HepG2 (cell line): ENCODE results near the gene TPTE. TPM values are rescaled to one million over a fixed set of nuclear protein-coding genes. Genes with fewer than 3 reads are reported as not detected.

Experiments
- ATAC-seq: fragments of 200-7000 bp; cut with Tn5 transposase; 3 replicates; pipeline ENCODE4 v1.9.1; 2020; ENCODE audit warnings: mild to moderate bottlenecking, moderate library complexity
- BruUV-seq: library from RNA; stranded (reverse); fragments of 400-500 nt; replicated peaks from 2 replicates; lab custom pipeline; 2021; lab: Mats Ljungman, UMichigan
- CTCF ChIA-PET: fragments of 300-600 bp; formaldehyde crosslinking; extraction: SDS; loops from one replicate; lab custom pipeline; 2021; ENCODE audit warnings: low total read pairs, inconsistent platforms, low intra/inter-chr PET ratio; lab: Yijun Ruan, JAX
- POLR2A ChIA-PET: fragments of 350-600 bp; sonication (Branson Sonifier 250); formaldehyde crosslinking; loops from one replicate; lab custom pipeline; 2020; ENCODE audit warnings: antibody characterized with exemption, inconsistent platforms; lab: Yijun Ruan, JAX
- DNase-seq: peaks from one replicate; pipeline ENCODE4 v3.0.0-alpha.2; 2015; ENCODE audit warnings: low spot score
- FAIRE-seq: peaks from 3 replicates; lab custom pipeline; 2011; peaks lifted over from hg19 to GRCh38; lab: Jason Lieb, UNC
- H2AFZ ChIP-seq: one replicate; pipeline ENCODE4 v1.6.1; 2011; ENCODE audit warnings: low read length, inconsistent platforms
- H3K27ac ChIP-seq: fragments of 300-600 bp; 3 replicates; pipeline ENCODE4 v1.8.0; 2011; ENCODE audit warnings: mixed run types, mild to moderate bottlenecking, mixed read lengths, low read length, inconsistent platforms; ENCODE audit not compliant: insufficient read depth; ENCODE audit errors: extremely low read length
- H3K27me3 ChIP-seq, 2 experiments: fragments of 200-600 bp in 1 of 2; 2 replicates in 1 of 2; 3 replicates in 1 of 2; pipeline versions ENCODE4 v1.6.0 to v1.8.0; 2011; ENCODE audit warnings: low read length in 2 of 2, mild to moderate bottlenecking in 2 of 2, moderate library complexity in 2 of 2, inconsistent platforms in 1 of 2; ENCODE audit not compliant: insufficient read depth in 2 of 2, control insufficient read depth in 1 of 2
- H3K36me3 ChIP-seq, 2 experiments: fragments of 200-600 bp in 1 of 2; replicated peaks in 1 of 2; 2 replicates in 1 of 2; 3 replicates in 1 of 2; pipeline versions ENCODE4 v1.5.1 to v1.8.0; 2011; ENCODE audit warnings: low read length in 2 of 2, inconsistent platforms in 1 of 2; ENCODE audit not compliant: insufficient read depth in 2 of 2, control insufficient read depth in 1 of 2
- H3K4me1 ChIP-seq: 2 replicates; pipeline ENCODE4 v1.5.1; 2012; ENCODE audit warnings: low read length, inconsistent platforms; ENCODE audit not compliant: insufficient read depth
- H3K4me2 ChIP-seq: 2 replicates; pipeline ENCODE4 v1.6.0; 2011; ENCODE audit warnings: low read depth, low read length, inconsistent platforms
- H3K4me3 ChIP-seq, 3 experiments: fragments of 200-600 bp in 1 of 3; sonication (generic), shearing (Covaris generic) in 1 of 3; replicated peaks in 1 of 3; 2 replicates each; pipeline ENCODE4 v1.5.1; 2011 to 2016; ENCODE audit warnings: low read length in 3 of 3, inconsistent platforms in 2 of 3, low read depth in 2 of 3, mild to moderate bottlenecking in 2 of 3, control low read depth in 1 of 3, mixed read lengths in 1 of 3; ENCODE audit not compliant: insufficient read depth in 1 of 3
- H3K79me2 ChIP-seq: one replicate; pipeline ENCODE4 v1.6.1; 2011; ENCODE audit warnings: low read length, inconsistent platforms; ENCODE audit not compliant: insufficient read depth
- H3K9ac ChIP-seq: 2 replicates; pipeline ENCODE4 v1.6.0; 2011; ENCODE audit warnings: mild to moderate bottlenecking, low read depth, low read length, inconsistent platforms; ENCODE audit not compliant: insufficient read depth
- H3K9me3 ChIP-seq: 2 replicates; pipeline ENCODE4 v1.5.1; 2012; ENCODE audit warnings: mild to moderate bottlenecking, low read length
- H4K20me1 ChIP-seq: 2 replicates; pipeline ENCODE4 v1.6.0; 2011; ENCODE audit warnings: inconsistent platforms, mild to moderate bottlenecking, low read length, moderate library complexity; ENCODE audit not compliant: insufficient read depth
- CREM ChIP-seq, 2 experiments: sonication (generic) in 1 of 2; formaldehyde crosslinking in 1 of 2; IDR thresholded peaks; 2 replicates each; pipeline versions ENCODE4 v1.4.0 to v1.6.1; 2016 to 2020; ENCODE audit warnings: antibody characterized with exemption in 1 of 2, mild to moderate bottlenecking in 1 of 2, missing genetic modification reagents in 1 of 2
- MAF1 ChIP-seq: sonication (generic); formaldehyde crosslinking; IDR thresholded peaks from 2 replicates; pipeline ENCODE4 v1.5.0; 2020; ENCODE audit warnings: missing genetic modification reagents, borderline replicate concordance
- MIER3 ChIP-seq: IDR thresholded peaks from 2 replicates; pipeline ENCODE4 v1.6.1; 2016; ENCODE audit warnings: missing compliant biosample characterization, borderline replicate concordance
- TRIM24 ChIP-seq: sonication (generic); formaldehyde crosslinking; IDR thresholded peaks from 2 replicates; pipeline ENCODE4 v1.8.0; 2022; ENCODE audit warnings: mild to moderate bottlenecking, missing genetic modification reagents
- XBP1 ChIP-seq: sonication (generic); formaldehyde crosslinking; IDR thresholded peaks from 2 replicates; pipeline ENCODE4 v1.5.0; 2020; ENCODE audit warnings: missing genetic modification reagents
- ZNF260 ChIP-seq: sonication (generic); formaldehyde crosslinking; IDR thresholded peaks from 2 replicates; pipeline ENCODE4 v1.4.0; 2020; ENCODE audit warnings: missing genetic modification reagents, low read depth, mild to moderate bottlenecking, borderline replicate concordance
- ZNF263 ChIP-seq: sonication (generic); formaldehyde crosslinking; IDR thresholded peaks from 2 replicates; pipeline ENCODE4 v1.4.0; 2020; ENCODE audit warnings: missing genetic modification reagents
- ZNF367 ChIP-seq: sonication (generic); formaldehyde crosslinking; IDR thresholded peaks from 2 replicates; pipeline ENCODE4 v1.4.0; 2020; ENCODE audit warnings: missing genetic modification reagents, borderline replicate concordance
- ZNF431 ChIP-seq: sonication (generic); formaldehyde crosslinking; IDR thresholded peaks from 2 replicates; pipeline ENCODE4 v1.9.0; 2022; ENCODE audit warnings: missing genetic modification reagents, low read depth, mild to moderate bottlenecking, borderline replicate concordance
- ZNF557 ChIP-seq: sonication (generic); formaldehyde crosslinking; IDR thresholded peaks from 2 replicates; pipeline ENCODE4 v1.4.0; 2020; ENCODE audit warnings: missing genetic modification reagents
- ZNF605 ChIP-seq: sonication (generic); formaldehyde crosslinking; IDR thresholded peaks from 2 replicates; pipeline ENCODE4 v1.8.0; 2022; ENCODE audit warnings: mild to moderate bottlenecking, missing genetic modification reagents
- ZNF841 ChIP-seq: sonication (generic); formaldehyde crosslinking; IDR thresholded peaks from 2 replicates; pipeline ENCODE4 v1.8.1; 2023; ENCODE audit warnings: missing genetic modification reagents, borderline replicate concordance
- ZNF878 ChIP-seq: sonication (generic); formaldehyde crosslinking; IDR thresholded peaks from 2 replicates; pipeline ENCODE4 v1.8.1; 2023; ENCODE audit warnings: mild to moderate bottlenecking, missing genetic modification reagents, moderate library complexity
- WGBS: methylation state at CpG from one replicate; pipeline ENCODE4 v1.1.6; 2017; ENCODE audit warnings: low lambda C conversion rate; 5-methylcytosine and 5-hydroxymethylcytosine counted together
- in situ Hi-C: cut with HindIII; loops from 2 replicates; pipeline ENCODE4 v1.10.0; 2017; ENCODE audit warnings: low pct_unique_long_range_greater_than_20kb; ENCODE audit not compliant: extremely low pct_ligation_motif_present
- intact Hi-C: fragments of 100-400 bp; cut with micrococcal nuclease; formaldehyde crosslinking; loops from one replicate; pipeline ENCODE4 v1.10.0; 2022; ENCODE audit not compliant: unreplicated experiment
- polyA plus RNA-seq, 8 experiments: library from polyadenylated mRNA; depleted of rRNA in 3 of 8; stranded (reverse) in 7 of 8; unstranded in 1 of 8; fragments of >200 nt; fragmentation: Illumina TruSeq in 4 of 8; extraction: Trizol in 4 of 8; gene quantifications; 2 replicates each; pipeline versions ENCODE4 v1.2.1 to v1.2.3, GENCODE V29; 2011 to 2016; ENCODE audit warnings: low read depth in 4 of 8, missing spikeins in 1 of 8, mixed read lengths in 1 of 8; ENCODE audit not compliant: insufficient read depth in 1 of 8
- total RNA-seq, 5 experiments: library from RNA; depleted of rRNA; stranded (reverse); fragments of >200 nt; fragmentation: Illumina TruSeq; extraction: Trizol; gene quantifications; 2 replicates each; pipeline ENCODE4 v1.2.3, GENCODE V29; 2016; ENCODE audit warnings: low read depth in 1 of 5
- TF ChIP-seq, protein P1 (sequence below): sonication (generic); formaldehyde crosslinking; IDR thresholded peaks from 2 replicates; pipeline ENCODE4 v1.8.1; 2023; ENCODE audit warnings: mild to moderate bottlenecking, inconsistent platforms, moderate library complexity, missing genetic modification reagents, borderline replicate concordance
- TF ChIP-seq, protein P2 (sequence below): IDR thresholded peaks from 2 replicates; pipeline ENCODE4 v1.6.1; 2012; ENCODE audit warnings: inconsistent platforms
- TF ChIP-seq, protein P3 (sequence below): sonication (generic); formaldehyde crosslinking; IDR thresholded peaks from 2 replicates; pipeline ENCODE4 v1.4.0; 2020; ENCODE audit warnings: mild to moderate bottlenecking, missing genetic modification reagents

TPTE gene
- total and polyA plus RNA-seq, 2 of the 13 experiments (the other 11 are each of a cell fraction or from before 2014, with no cell fraction given), result not detected

DNA sequence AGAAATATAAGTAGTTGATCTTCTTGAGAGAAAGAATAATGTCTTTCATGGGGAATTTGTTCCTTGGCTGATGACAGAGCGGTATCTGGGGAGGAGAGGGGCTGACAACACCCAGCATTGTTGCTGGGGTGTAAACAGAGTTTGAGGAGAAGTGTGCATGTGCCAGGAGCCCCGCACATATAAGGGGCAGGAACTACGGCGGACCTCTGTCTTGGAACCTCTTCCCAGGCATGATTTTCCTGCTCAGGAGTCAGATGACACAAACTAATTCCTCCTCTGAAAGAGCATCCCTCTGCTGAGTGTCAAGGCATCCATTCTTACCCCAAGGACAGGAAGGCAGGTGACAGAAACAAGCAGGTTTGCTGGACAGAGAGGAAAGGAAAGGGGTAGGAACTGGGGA, 119.1 kb downstream of the TPTE start:
- Histone ChIP-seq H3K79me2 (no peaks in the 10 kb centered on the region), H3K9me3 (peaks cover 97% of the 10 kb centered on the region), H4K20me1 (no peaks in the 10 kb centered on the region), H3K4me3 (no peak overlapping the region), H3K4me1 (no peaks in the 10 kb centered on the region), H2AFZ (no peak overlapping the region), H3K4me2 (no peak overlapping the region), H3K27ac (no peak overlapping the region), H3K27me3 (no peaks in the 10 kb centered on the region), H3K9ac (no peak overlapping the region), H3K36me3 (no peaks in the 10 kb centered on the region)
- DNase-seq (no peak), FAIRE-seq (no peak), ATAC-seq (no peak)
- no TSS peak for BruUV-seq
- POLR2A ChIA-PET, result no interaction called here
- intact Hi-C loops (no loop called here), in situ Hi-C loops (no loop called here)
- WGBS, result 1% methylated on average over 4 of the region's 4 CpGs
- CTCF ChIA-PET, result no interaction called here
- TF ChIP-seq ZNF841 (CRISPR knock-in tag) (no peak), ZNF260 (no peak), ZNF431 (CRISPR knock-in tag) (no peak), ZNF367 (CRISPR knock-in tag) (no peak), XBP1 (no peak), CREM (IDR thresholded peaks at IDR 0.05) (no peak), CREM (CRISPR knock-in tag; IDR thresholded peaks at IDR 0.05) (no peak), MIER3 (CRISPR knock-in tag) (no peak), MAF1 (CRISPR knock-in tag) (no peak), ZNF557 (CRISPR knock-in tag) (no peak), ZNF605 (CRISPR knock-in tag) (no peak), ZNF878 (CRISPR knock-in tag) (no peak), ZNF263 (CRISPR knock-in tag) (no peak), TRIM24 (no peak)
- TF ChIP-seq, protein P1, sequence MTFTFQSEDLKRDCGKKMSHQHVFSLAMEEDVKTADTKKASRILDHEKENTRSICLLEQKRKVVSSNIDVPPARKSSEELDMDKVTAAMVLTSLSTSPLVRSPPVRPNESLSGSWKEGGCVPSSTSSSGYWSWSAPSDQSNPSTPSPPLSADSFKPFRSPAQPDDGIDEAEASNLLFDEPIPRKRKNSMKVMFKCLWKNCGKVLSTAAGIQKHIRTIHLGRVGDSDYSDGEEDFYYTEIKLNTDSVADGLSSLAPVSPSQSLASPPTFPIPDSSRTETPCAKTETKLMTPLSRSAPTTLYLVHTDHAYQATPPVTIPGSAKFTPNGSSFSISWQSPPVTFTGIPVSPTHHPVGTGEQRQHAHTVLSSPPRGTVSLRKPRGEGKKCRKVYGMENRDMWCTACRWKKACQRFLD (CRISPR knock-in tag), result no peak
- TF ChIP-seq, protein P2, sequence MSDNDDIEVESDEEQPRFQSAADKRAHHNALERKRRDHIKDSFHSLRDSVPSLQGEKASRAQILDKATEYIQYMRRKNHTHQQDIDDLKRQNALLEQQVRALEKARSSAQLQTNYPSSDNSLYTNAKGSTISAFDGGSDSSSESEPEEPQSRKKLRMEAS, result no peak
- TF ChIP-seq, protein P3, sequence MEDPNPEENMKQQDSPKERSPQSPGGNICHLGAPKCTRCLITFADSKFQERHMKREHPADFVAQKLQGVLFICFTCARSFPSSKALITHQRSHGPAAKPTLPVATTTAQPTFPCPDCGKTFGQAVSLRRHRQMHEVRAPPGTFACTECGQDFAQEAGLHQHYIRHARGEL (CRISPR knock-in tag), result no peak
